Uterus (tissue), 4 donors: ENCODE measurements around the gene SSBP3. TPM values are rescaled to one million over a fixed set of nuclear protein-coding genes. Genes with fewer than 3 reads are reported as not detected.

Experiments
- DNase-seq, 2 donors: peaks; one replicate each; pipeline ENCODE4 v3.0.0-alpha.2; 2019 to 2020
- H3K27ac ChIP-seq, 2 donors: fragments of 200-600 bp; sonication (generic); 1 replicate in 1 of 2; 2 replicates in 1 of 2; pipeline ENCODE4 v1.5.1; 2016 to 2018
- H3K27me3 ChIP-seq, 2 donors: fragments of 200-600 bp; sonication (generic); one replicate each; pipeline ENCODE4 v1.5.1; 2018 to 2019; ENCODE audit warnings: control low read depth in 1 of 2
- H3K36me3 ChIP-seq, 2 donors: fragments of 200-600 bp; sonication (generic); one replicate each; pipeline ENCODE4 v1.5.1; 2019; ENCODE audit warnings: control low read depth in 1 of 2
- H3K4me1 ChIP-seq, 2 donors: fragments of 200-600 bp; sonication (generic); one replicate each; pipeline ENCODE4 v1.5.1; 2018 to 2019; ENCODE audit warnings: control low read depth in 1 of 2
- H3K4me3 ChIP-seq, 2 donors: fragments of 200-600 bp; sonication (generic); 1 replicate in 1 of 2; 2 replicates in 1 of 2; pipeline ENCODE4 v1.5.1; 2018 to 2019; ENCODE audit warnings: mild to moderate bottlenecking in 1 of 2
- H3K9me3 ChIP-seq, 2 donors: fragments of 200-600 bp; sonication (generic); one replicate each; pipeline ENCODE4 v1.5.1; 2019; ENCODE audit warnings: control low read depth in 1 of 2
- POLR2A ChIP-seq, 2 donors: fragments of 450-650 bp; IDR thresholded peaks; one replicate each; pipeline ENCODE4 v1.6.1; 2016; ENCODE audit warnings: antibody characterized with exemption in 2 of 2, mild to moderate bottlenecking in 1 of 2, moderate library complexity in 1 of 2
- intact Hi-C: fragments of 100-400 bp; cut with DNase I; formaldehyde crosslinking; loops from one replicate; pipeline ENCODE4 v1.15.1; 2023; ENCODE audit warnings: low total_unique reads
- total RNA-seq, 4 donors: library from RNA; depleted of rRNA in 3 of 4; stranded (reverse); fragments of >200 nt in 3 of 4; gene quantifications; one replicate each; pipeline versions ENCODE4 v1.1.0 to v1.2.4, GENCODE V29; 2014 to 2023
- TF ChIP-seq, protein P1 (sequence below), 4 experiments: fragments of 200-600 bp in 2 of 4; fragments of 450-650 bp in 2 of 4; sonication (generic) in 2 of 4; IDR thresholded peaks; one replicate each; pipeline ENCODE4 v1.5.1; 2016 to 2019; ENCODE audit warnings: antibody characterized with exemption in 4 of 4, mild to moderate bottlenecking in 2 of 4, moderate library complexity in 1 of 4
- donor health status: DM: yes; HTN: yes; CAD: no.

The SSBP3 gene
- total RNA-seq, 4 donors from 2014 or later = 19.7 to 125 (median 31.4) TPM

DNA sequence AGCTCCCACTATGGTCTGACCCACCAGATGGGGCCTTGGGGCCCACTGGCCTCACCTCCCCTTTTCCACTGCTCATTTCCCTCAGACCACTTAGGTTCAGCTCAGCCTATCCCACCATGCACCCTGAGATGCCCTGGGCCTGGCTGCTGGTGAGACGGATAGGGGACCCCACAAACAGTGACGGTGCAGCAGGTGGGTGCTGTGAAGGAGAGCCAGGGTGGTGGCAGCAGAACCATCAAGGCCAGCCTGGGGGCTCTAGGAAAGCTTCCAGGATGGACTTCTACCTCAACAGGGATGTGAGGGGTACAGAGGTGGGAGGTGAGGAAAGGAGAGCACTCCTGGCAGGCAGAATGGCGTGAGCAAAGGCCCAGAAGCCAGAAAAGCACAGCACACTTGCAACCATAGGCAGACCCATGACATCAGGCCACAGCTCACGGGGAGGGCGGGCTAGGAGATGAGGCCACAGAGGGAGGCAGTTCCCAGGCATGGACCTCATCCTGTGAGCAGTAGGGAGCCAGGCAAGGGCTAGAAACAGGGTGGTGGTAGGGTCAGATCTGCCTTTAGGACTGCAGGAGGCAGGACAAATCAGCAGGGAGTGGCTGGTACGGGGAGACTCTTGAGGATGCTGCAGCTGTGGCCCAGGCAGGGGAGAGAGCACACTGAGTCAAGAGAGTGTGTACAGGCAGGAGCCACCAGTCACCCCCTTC is 229.4 kb downstream of the SSBP3 start:
- no peaks in the 10 kb centered on the region for H3K27me3 ChIP-seq
- TF ChIP-seq, protein P1, sequence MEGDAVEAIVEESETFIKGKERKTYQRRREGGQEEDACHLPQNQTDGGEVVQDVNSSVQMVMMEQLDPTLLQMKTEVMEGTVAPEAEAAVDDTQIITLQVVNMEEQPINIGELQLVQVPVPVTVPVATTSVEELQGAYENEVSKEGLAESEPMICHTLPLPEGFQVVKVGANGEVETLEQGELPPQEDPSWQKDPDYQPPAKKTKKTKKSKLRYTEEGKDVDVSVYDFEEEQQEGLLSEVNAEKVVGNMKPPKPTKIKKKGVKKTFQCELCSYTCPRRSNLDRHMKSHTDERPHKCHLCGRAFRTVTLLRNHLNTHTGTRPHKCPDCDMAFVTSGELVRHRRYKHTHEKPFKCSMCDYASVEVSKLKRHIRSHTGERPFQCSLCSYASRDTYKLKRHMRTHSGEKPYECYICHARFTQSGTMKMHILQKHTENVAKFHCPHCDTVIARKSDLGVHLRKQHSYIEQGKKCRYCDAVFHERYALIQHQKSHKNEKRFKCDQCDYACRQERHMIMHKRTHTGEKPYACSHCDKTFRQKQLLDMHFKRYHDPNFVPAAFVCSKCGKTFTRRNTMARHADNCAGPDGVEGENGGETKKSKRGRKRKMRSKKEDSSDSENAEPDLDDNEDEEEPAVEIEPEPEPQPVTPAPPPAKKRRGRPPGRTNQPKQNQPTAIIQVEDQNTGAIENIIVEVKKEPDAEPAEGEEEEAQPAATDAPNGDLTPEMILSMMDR (IDR thresholded peaks at IDR 0.05) = no peak
- no peak for TF ChIP-seq POLR2A (IDR thresholded peaks at IDR 0.05)

More for the DNA sequence above, 229.4 kb downstream of the SSBP3 start:
- no peak overlapping the region for H3K4me3 ChIP-seq
- intact Hi-C loops = no loop called here
- no peak for DNase-seq
- H3K9me3 ChIP-seq = no peaks in the 10 kb centered on the region
- no peaks in the 10 kb centered on the region for H3K4me1 ChIP-seq
- H3K36me3 ChIP-seq = no peaks in the 10 kb centered on the region
- no peak overlapping the region for H3K27ac ChIP-seq

Other genes starting within 250 kb of the SSBP3 start
- gene CYB5RL, start 206.4 kb downstream of the SSBP3 start, total RNA-seq = 10 to 100 TPM in 1 of 4 donors, 1 to 10 TPM in 3; 1.3 to 11.6 (median 6.6) TPM
- gene MRPL37, start 206.2 kb downstream of the SSBP3 start, total RNA-seq = 10 to 100 TPM in 3 of 4 donors, 1 to 10 TPM in 1; 4.4 to 52.9 (median 39.0) TPM
- gene ACOT11, start 141.8 kb upstream of the SSBP3 start, total RNA-seq = 10 to 100 TPM in 2 of 4 donors, 1 to 10 TPM in 2; 2.4 to 17.1 (median 10.1) TPM
- gene FAM151A, start 217.1 kb upstream of the SSBP3 start, total RNA-seq = not detected
- gene MROH7, start 235.4 kb upstream of the SSBP3 start, total RNA-seq = 10 to 100 TPM in 1 of 4 donors, 1 to 10 TPM in 3; 3.5 to 11.8 (median 5.4) TPM